Karpas-422 (cell line): Measurements from ENCODE around the gene MORN3. TPM values are rescaled to one million over a fixed set of nuclear protein-coding genes. Genes with fewer than 3 reads are reported as not detected.
"Not testable (repeated sequence)": the region's sequence is repeated elsewhere in the genome, so short reads cannot be mapped to it uniquely, and the experiment has no call there.

Experiments used
- DNase-seq: peaks from one replicate; pipeline ENCODE4 v3.0.0-alpha.2; 2015
- H2AFZ ChIP-seq: fragments of 200-600 bp; sonication (generic); 2 replicates; pipeline ENCODE4 v1.6.1; 2014; ENCODE audit warnings: antibody characterized with exemption, low read length, mixed read lengths
- H3K27ac ChIP-seq: fragments of 200-600 bp; sonication (generic); 2 replicates; pipeline ENCODE4 v1.5.1; 2014; ENCODE audit warnings: mild to moderate bottlenecking, low read length, moderate library complexity
- H3K27me3 ChIP-seq: fragments of 200-600 bp; sonication (generic); 2 replicates; pipeline ENCODE4 v1.6.1; 2014; ENCODE audit warnings: low read length, mixed read lengths
- H3K36me3 ChIP-seq: fragments of 200-600 bp; sonication (generic); 2 replicates; pipeline ENCODE4 v1.6.1; 2014; ENCODE audit warnings: low read length, mixed read lengths; ENCODE audit not compliant: insufficient read depth
- H3K4me1 ChIP-seq: fragments of 200-600 bp; sonication (generic); 2 replicates; pipeline ENCODE4 v1.6.1; 2014; ENCODE audit warnings: mild to moderate bottlenecking, low read length, mixed read lengths
- H3K4me2 ChIP-seq: fragments of 200-600 bp; sonication (generic); 2 replicates; pipeline ENCODE4 v1.6.1; 2014; ENCODE audit warnings: low read length, low read depth, mild to moderate bottlenecking; ENCODE audit not compliant: poor library complexity, severe bottlenecking
- H3K4me3 ChIP-seq: fragments of 200-600 bp; sonication (generic); 2 replicates; pipeline ENCODE4 v1.5.1; 2014; ENCODE audit warnings: mild to moderate bottlenecking, antibody characterized with exemption, low read length, mixed read lengths
- H3K79me2 ChIP-seq: fragments of 200-600 bp; sonication (generic); 2 replicates; pipeline ENCODE4 v1.6.1; 2014; ENCODE audit warnings: mild to moderate bottlenecking, low read length, mixed read lengths
- H3K9ac ChIP-seq: fragments of 200-600 bp; sonication (generic); 2 replicates; pipeline ENCODE4 v1.6.0; 2014; ENCODE audit warnings: low read length
- H3K9me2 ChIP-seq: fragments of 200-600 bp; sonication (generic), shearing (Covaris generic); replicated peaks from 2 replicates; pipeline ENCODE4 v1.6.0; 2014; ENCODE audit warnings: mild to moderate bottlenecking, low read length, moderate library complexity; ENCODE audit not compliant: insufficient read depth
- H3K9me3 ChIP-seq: fragments of 300-700, 200-600 bp; sonication (generic); 2 replicates; pipeline ENCODE4 v1.6.1; 2014; ENCODE audit warnings: low read length, mixed read lengths
- H4K20me1 ChIP-seq: fragments of 200-600 bp; sonication (generic); 2 replicates; pipeline ENCODE4 v1.6.1; 2014; ENCODE audit warnings: mild to moderate bottlenecking, antibody characterized with exemption, low read length, low read depth; ENCODE audit not compliant: insufficient read depth
- total RNA-seq: library from RNA; depleted of rRNA; stranded (reverse); fragments of >200 nt; shearing (Covaris generic); gene quantifications from 2 replicates; pipeline ENCODE4 v1.2.3, GENCODE V29; 2014; ENCODE audit warnings: low replicate concordance

The MORN3 gene
- total RNA-seq, 1 experiment from 2014 or later, result 1.6 TPM

DNA sequence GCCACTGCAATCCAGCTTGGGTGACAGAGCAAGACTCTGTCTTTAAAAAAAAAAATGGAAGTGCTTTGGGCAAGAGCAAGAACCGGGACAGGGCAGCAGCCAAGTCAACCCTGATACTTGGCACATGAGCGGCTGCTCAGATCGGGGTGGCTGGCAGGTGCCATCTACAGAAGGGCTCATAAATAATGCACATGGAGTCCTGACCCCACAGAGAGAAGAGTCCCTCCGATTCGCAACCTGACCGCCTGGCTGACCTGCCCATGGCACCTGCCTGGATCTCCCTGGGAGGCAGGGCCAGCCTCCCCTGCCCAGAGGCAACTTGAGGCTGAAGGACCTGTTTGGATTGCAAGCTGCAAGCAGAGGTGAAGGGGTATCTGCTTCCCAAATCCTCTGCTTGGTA lies 33.5 kb upstream of the MORN3 start:
- no peak overlapping the region for H2AFZ ChIP-seq
- no peak overlapping the region for H3K9ac ChIP-seq
- no peak overlapping the region for H3K27ac ChIP-seq
- H3K79me2 ChIP-seq, result no peaks in the 10 kb centered on the region
- no peaks in the 10 kb centered on the region for H3K9me3 ChIP-seq
- no peaks in the 10 kb centered on the region for H3K27me3 ChIP-seq
- no peaks in the 10 kb centered on the region for H4K20me1 ChIP-seq
- no peaks in the 10 kb centered on the region for H3K9me2 ChIP-seq
- H3K4me2 ChIP-seq, result no peak overlapping the region
- DNase-seq, result no peak
- no peaks in the 10 kb centered on the region for H3K4me1 ChIP-seq
- no peaks in the 10 kb centered on the region for H3K36me3 ChIP-seq
- H3K4me3 ChIP-seq, result no peak overlapping the region

DNA sequence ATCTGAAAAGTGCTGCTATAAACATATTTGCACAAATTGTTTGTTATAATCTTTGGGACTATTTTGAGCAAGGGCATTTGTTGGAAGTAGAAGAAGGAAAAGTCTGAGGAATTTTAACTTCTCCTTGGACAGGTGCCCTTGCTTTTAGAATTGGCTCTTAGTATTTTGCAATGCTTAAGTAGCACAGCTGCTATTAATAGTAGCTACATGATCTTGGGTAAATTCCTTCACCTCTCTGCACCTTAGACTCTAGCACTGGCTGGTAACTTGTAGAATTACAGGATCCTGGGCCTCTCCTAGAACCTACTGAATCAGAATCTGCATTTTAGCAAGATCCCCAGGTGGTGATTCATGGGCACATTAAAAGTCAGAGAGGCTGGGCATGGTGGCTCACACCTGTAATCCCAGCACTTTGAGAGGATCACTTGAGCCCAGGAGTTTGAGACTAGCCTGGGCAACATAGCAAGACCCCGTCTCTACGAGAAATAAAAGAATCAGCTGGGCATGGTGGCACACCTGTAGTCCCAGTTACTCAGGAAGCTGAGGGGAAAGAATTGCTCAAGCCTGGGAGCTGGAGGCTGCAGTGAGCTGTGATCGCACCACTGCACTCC lies 32.3 kb upstream of the MORN3 start:
- no peaks in the 10 kb centered on the region for H3K79me2 ChIP-seq
- no peaks in the 10 kb centered on the region for H3K9me3 ChIP-seq
- no peak overlapping the region for H3K27ac ChIP-seq
- H3K9me2 ChIP-seq, result no peaks in the 10 kb centered on the region
- no peaks in the 10 kb centered on the region for H4K20me1 ChIP-seq
- no peak for DNase-seq
- H3K27me3 ChIP-seq, result no peaks in the 10 kb centered on the region
- H3K4me3 ChIP-seq, result no peak overlapping the region
- no peak overlapping the region for H2AFZ ChIP-seq
- no peak overlapping the region for H3K4me2 ChIP-seq
- no peaks in the 10 kb centered on the region for H3K36me3 ChIP-seq
- no peak overlapping the region for H3K9ac ChIP-seq
- H3K4me1 ChIP-seq, result no peaks in the 10 kb centered on the region

- not testable (repeated sequence) for H4K20me1 ChIP-seq, H3K4me3 ChIP-seq, H3K27me3 ChIP-seq, H3K4me1 ChIP-seq, DNase-seq, H3K27ac ChIP-seq, H3K9me3 ChIP-seq, H3K79me2 ChIP-seq, H3K9ac ChIP-seq, H3K4me2 ChIP-seq, H3K9me2 ChIP-seq, H3K36me3 ChIP-seq, H2AFZ ChIP-seq
These were observed 28.4 kb upstream of the MORN3 start for GRCh38 chr12:121697861-121698260.

DNA sequence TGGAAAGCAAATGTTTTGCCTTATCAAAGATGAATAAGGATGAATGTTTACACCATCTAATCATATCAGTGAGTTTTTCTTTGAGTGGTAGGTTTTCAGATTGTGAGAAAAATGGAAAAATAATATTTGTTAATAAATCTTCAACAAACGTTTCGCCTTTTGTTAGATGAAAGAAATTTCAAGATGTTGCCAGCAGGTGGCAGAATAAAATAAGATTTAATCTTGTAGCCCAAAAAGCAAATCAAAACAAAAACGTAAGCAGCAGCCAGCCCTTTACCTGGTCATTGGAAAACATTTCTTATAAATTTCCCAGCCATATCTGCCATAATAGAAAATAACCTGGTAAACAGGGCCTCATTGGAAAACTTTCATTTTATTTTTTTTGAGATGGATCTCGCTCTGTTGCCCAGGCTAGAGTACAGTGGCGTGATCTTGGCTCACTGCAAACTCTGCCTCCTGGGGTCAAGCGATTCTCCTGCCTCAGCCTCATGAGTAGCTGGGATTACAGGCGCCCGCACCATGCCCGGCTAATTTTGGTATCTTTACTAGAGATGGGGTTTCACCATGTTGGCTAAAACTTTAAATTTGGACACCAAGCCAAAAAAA lies 27.7 kb upstream of the MORN3 start:
- peak; percentile 85 for DNase-seq
- Histone ChIP-seq H3K9me2 (no peaks in the 10 kb centered on the region), H2AFZ (no peak overlapping the region), H3K36me3 (no peaks in the 10 kb centered on the region), H4K20me1 (no peaks in the 10 kb centered on the region), H3K9me3 (no peaks in the 10 kb centered on the region), H3K27me3 (no peaks in the 10 kb centered on the region), H3K4me2 (no peak overlapping the region), H3K4me1 (no peaks in the 10 kb centered on the region), H3K9ac (no peak overlapping the region), H3K79me2 (no peaks in the 10 kb centered on the region), H3K27ac (no peak overlapping the region), H3K4me3 (no peak overlapping the region)

DNA sequence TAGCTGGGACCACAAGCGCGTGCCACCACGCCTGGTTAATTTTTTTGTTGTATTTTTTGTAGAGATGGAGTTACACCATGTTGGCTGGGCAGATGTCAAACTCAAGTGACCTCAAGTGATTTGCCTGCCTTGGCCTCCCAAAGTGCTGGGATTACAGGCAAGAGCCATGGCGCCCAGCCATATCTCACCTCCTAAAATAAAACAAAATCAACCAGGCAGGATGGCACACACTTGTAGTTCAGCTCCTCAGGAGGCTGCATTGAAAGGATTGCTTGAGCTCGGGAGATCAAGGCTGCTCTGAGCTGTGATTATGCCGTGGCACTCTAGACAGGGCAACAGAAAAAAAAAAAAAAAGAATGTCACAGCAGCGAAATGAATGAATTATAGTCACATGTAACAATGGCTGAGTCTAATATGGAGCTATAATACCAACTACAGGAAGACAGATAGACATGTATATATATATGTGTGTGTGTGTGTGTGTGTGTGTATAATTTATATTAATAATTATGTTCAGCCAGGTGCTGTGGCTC lies 23.8 kb upstream of the MORN3 start:
- Histone ChIP-seq H3K9me2 (no peaks in the 10 kb centered on the region), H3K36me3 (no peaks in the 10 kb centered on the region), H3K9ac (no peak overlapping the region), H3K79me2 (no peaks in the 10 kb centered on the region), H3K4me3 (no peak overlapping the region), H3K4me2 (no peak overlapping the region), H3K27me3 (no peaks in the 10 kb centered on the region), H3K9me3 (no peaks in the 10 kb centered on the region), H3K27ac (no peak overlapping the region), H2AFZ (no peak overlapping the region), H3K4me1 (no peaks in the 10 kb centered on the region), H4K20me1 (no peaks in the 10 kb centered on the region)
- no peak for DNase-seq

DNA sequence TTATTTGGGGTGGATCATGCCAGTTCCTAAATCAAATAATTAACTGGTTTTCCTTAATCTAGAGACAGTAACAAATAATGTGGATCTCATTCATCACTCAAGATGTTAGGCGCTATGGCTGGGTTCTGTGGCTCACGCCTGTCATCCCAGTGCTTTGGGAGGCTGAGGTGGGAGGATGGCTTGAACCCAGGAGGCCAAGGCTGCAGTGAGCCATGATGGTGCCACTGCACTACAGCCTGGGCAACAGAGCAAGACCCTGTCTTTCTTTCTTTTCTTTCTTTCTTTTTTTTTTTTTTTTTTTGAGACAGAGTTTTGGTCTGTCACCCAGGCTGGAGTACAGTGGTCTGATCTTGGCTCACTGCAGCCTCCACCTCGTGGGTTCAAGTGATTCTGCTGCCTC lies 23.3 kb upstream of the MORN3 start:
- not testable (repeated sequence) for H3K4me3 ChIP-seq, H3K27me3 ChIP-seq, H3K9ac ChIP-seq, H3K9me3 ChIP-seq, H3K4me2 ChIP-seq, DNase-seq, H3K79me2 ChIP-seq, H3K36me3 ChIP-seq, H2AFZ ChIP-seq, H3K27ac ChIP-seq, H3K9me2 ChIP-seq, H4K20me1 ChIP-seq, H3K4me1 ChIP-seq

DNA sequence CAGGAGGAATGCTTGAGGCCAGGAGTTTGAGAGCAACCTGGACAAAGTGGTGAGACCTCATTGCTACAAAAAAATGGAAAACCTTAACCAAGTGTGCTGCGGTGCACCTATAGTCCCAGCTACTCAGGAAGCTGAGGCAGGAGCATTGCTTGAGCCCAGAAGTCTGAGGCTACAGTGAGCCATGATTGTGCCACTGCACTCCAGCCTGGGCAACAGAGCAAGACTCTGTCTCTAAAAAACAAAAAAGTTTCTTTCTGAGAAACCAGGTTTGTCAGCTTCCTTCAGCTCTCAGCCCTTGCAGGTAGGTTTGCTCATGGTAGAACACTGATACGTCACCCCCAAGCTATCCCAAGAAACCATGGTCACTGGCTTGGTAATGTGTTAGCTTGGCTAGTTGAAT lies 20.0 kb upstream of the MORN3 start:
- H3K27me3 ChIP-seq, result no peaks in the 10 kb centered on the region
- no peaks in the 10 kb centered on the region for H3K36me3 ChIP-seq
- no peak overlapping the region for H2AFZ ChIP-seq
- H3K27ac ChIP-seq, result no peak overlapping the region
- H3K79me2 ChIP-seq, result no peaks in the 10 kb centered on the region
- no peaks in the 10 kb centered on the region for H3K9me2 ChIP-seq
- no peak overlapping the region for H3K4me2 ChIP-seq
- no peaks in the 10 kb centered on the region for H3K9me3 ChIP-seq
- H3K9ac ChIP-seq, result no peak overlapping the region
- DNase-seq, result no peak
- H3K4me1 ChIP-seq, result peaks cover 16% of the 10 kb centered on the region
- H4K20me1 ChIP-seq, result no peaks in the 10 kb centered on the region
- H3K4me3 ChIP-seq, result no peak overlapping the region

- DNase-seq, result no peak
- no peaks in the 10 kb centered on the region for H3K9me3 ChIP-seq
- H3K4me3 ChIP-seq, result no peak overlapping the region
- H3K36me3 ChIP-seq, result no peaks in the 10 kb centered on the region
- no peak overlapping the region for H3K9ac ChIP-seq
- H3K27me3 ChIP-seq, result no peaks in the 10 kb centered on the region
- H3K4me1 ChIP-seq, result peaks cover 16% of the 10 kb centered on the region
- no peak overlapping the region for H3K4me2 ChIP-seq
- H3K9me2 ChIP-seq, result no peaks in the 10 kb centered on the region
- H4K20me1 ChIP-seq, result no peaks in the 10 kb centered on the region
- no peaks in the 10 kb centered on the region for H3K79me2 ChIP-seq
- no peak overlapping the region for H3K27ac ChIP-seq
- no peak overlapping the region for H2AFZ ChIP-seq
These were observed 19.5 kb upstream of the MORN3 start for GRCh38 chr12:121688966-121689365.
